ENCODE measurements around the gene CRYAA. TPM values are rescaled to one million over a fixed set of nuclear protein-coding genes. Genes with fewer than 3 reads are reported as not detected.
"Not testable (repeated sequence)": the region's sequence is repeated elsewhere in the genome, so short reads cannot be mapped to it uniquely, and the experiment has no call there.

The CRYAA gene, protein sequence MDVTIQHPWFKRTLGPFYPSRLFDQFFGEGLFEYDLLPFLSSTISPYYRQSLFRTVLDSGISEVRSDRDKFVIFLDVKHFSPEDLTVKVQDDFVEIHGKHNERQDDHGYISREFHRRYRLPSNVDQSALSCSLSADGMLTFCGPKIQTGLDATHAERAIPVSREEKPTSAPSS
- total RNA-seq (not detected), total RNA-seq (0 reads per million in 29 experiments)
- total RNA-seq (2013): not detected

DNA sequence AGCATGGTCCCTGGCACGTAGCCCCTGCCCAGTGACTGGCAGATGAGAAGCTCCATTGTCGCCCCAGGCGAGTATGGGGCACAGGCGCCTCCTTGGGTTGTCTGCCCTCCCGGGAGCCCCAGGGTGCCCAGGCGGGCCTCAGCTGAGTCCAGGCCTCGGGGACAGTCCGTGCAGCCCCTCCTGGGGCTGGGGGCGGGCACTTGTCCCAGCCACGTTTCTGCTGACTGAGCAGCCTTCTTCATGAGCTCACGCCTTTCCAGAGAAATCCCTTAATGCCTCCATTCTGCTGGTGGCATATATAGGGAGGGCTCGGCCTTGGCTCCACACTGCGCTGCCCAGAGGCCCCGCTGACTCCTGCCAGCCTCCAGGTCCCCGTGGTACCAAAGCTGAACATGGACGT is at the start of gene CRYAA:
Gene CRYAA (plus strand): TSS at position 301 of the 400 bp plus-strand sequence. CDS start 92 bp downstream, at position 393.
- H3K27ac ChIP-seq (ENCODE audit: low read length); H3K4me3 ChIP-seq (ENCODE audit: control insufficient read depth in 1 of 2, extremely low read depth in 1 of 2, low read length in 1 of 2); H3K9me3 Mint-ChIP-seq; POLR2A ChIA-PET; DNase-seq; H3K4me1 Mint-ChIP-seq; H3K27me3 ChIP-seq (replicated peaks in 1 of 2; ENCODE audit: control insufficient read depth in 2 of 2, extremely low read depth in 1 of 2, insufficient read depth in 2 of 2, low read length in 1 of 2); CTCF ChIA-PET; H3K36me3 ChIP-seq (ENCODE audit: control insufficient read depth in 2 of 2, extremely low read depth in 1 of 2, insufficient read depth in 1 of 2, low read length in 1 of 2); H3K4me1 ChIP-seq (ENCODE audit: control insufficient read depth in 1 of 2, extremely low read depth in 1 of 2, insufficient read depth in 2 of 2, low read length in 2 of 2); H3K27me3 Mint-ChIP-seq; H3K36me3 Mint-ChIP-seq; H3K4me3 Mint-ChIP-seq; H3K9me3 ChIP-seq; ATAC-seq (replicated peaks in 1 of 4); H3K27ac Mint-ChIP-seq: not testable (repeated sequence)
- WGBS (ENCODE audit: insufficient coverage): no CpG with 5 or more reads among the region's 16 CpGs

DNA sequence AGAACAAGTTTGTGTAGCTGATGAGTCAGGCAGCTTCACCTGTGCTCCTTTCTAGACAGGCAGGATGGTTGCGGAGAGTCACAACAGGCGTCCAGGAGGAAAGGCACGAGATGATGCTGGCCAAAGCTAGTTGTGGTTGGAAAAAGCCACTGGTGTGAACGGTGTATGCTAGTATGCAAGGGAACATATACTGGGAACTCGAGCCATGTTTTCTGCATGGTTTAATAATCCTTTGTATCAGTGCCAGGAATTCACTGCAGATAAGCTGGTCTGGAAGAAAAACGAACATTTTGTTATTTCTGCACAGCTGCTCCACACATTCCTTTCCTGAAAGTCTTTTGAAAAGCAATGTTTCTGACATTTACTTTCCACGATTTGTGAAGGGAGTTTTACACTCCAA is 38.7 kb upstream of the CRYAA start:
- H3K27me3 ChIP-seq (replicated peaks in 1 of 2; ENCODE audit: control insufficient read depth in 2 of 2, extremely low read depth in 1 of 2, insufficient read depth in 2 of 2, low read length in 1 of 2); H3K36me3 Mint-ChIP-seq; POLR2A ChIA-PET; H3K27me3 Mint-ChIP-seq; H3K4me1 ChIP-seq (ENCODE audit: control insufficient read depth in 1 of 2, extremely low read depth in 1 of 2, insufficient read depth in 2 of 2, low read length in 2 of 2); H3K4me3 Mint-ChIP-seq; H3K27ac Mint-ChIP-seq; CTCF ChIA-PET; H3K9me3 Mint-ChIP-seq; H3K4me1 Mint-ChIP-seq; DNase-seq; H3K36me3 ChIP-seq (ENCODE audit: control insufficient read depth in 2 of 2, extremely low read depth in 1 of 2, insufficient read depth in 1 of 2, low read length in 1 of 2); ATAC-seq (replicated peaks in 1 of 4); H3K9me3 ChIP-seq; H3K27ac ChIP-seq (ENCODE audit: low read length); H3K4me3 ChIP-seq (ENCODE audit: control insufficient read depth in 1 of 2, extremely low read depth in 1 of 2, low read length in 1 of 2): not testable (repeated sequence)
- no CpG with 5 or more reads among the region's 7 CpGs for WGBS (ENCODE audit: insufficient coverage)

DNA sequence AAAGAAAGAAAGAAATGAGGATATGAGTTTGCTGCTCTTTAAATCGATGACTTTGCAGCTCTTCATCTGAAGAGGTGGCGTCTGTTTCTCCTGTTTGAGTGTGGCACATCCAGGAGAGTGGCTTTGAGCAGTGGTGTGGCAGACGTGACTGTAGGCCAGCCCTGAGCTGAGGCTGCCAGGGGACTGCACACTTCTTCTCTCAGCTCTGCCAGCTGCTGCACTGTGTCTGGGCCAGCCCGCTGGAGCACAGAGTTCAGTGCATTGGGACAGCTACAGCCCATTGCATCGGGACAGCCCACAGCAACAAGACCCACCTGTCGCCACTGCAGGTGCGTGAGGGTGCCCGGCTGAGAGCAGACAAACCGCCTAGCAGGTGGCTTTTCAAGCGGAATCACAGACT is 34.3 kb upstream of the CRYAA start:
- H3K4me3 Mint-ChIP-seq; ATAC-seq (replicated peaks in 1 of 4); DNase-seq; H3K27ac Mint-ChIP-seq; H3K4me1 Mint-ChIP-seq; H3K27me3 ChIP-seq (replicated peaks in 1 of 2; ENCODE audit: control insufficient read depth in 2 of 2, extremely low read depth in 1 of 2, insufficient read depth in 2 of 2, low read length in 1 of 2); H3K27ac ChIP-seq (ENCODE audit: low read length); H3K9me3 ChIP-seq; H3K36me3 Mint-ChIP-seq; H3K27me3 Mint-ChIP-seq; POLR2A ChIA-PET; H3K36me3 ChIP-seq (ENCODE audit: control insufficient read depth in 2 of 2, extremely low read depth in 1 of 2, insufficient read depth in 1 of 2, low read length in 1 of 2); CTCF ChIA-PET; H3K4me1 ChIP-seq (ENCODE audit: control insufficient read depth in 1 of 2, extremely low read depth in 1 of 2, insufficient read depth in 2 of 2, low read length in 2 of 2); H3K9me3 Mint-ChIP-seq; H3K4me3 ChIP-seq (ENCODE audit: control insufficient read depth in 1 of 2, extremely low read depth in 1 of 2, low read length in 1 of 2): not testable (repeated sequence)
- WGBS (ENCODE audit: insufficient coverage): no CpG with 5 or more reads among the region's 10 CpGs

DNA sequence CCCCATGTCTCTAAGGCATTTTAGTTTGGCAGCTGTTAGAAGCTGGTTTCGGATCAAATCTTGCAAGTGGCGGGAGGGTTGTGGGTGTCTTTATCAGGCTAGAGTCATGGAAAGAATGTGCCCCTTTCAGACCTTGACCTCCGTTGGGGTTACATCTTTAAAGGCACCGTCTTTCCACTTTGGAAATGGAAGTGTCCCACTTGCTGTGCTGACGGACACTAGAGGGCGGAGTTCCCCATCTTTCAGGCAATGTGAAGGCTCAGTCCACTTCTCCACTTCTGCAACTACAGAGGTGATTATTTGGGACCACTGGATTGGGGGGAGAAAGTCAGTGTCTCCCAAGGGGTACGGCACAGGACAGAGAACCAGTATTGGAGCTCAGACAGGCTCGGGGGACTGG is 29.9 kb upstream of the CRYAA start:
- CTCF ChIA-PET; H3K4me1 ChIP-seq (ENCODE audit: control insufficient read depth in 1 of 2, extremely low read depth in 1 of 2, insufficient read depth in 2 of 2, low read length in 2 of 2); H3K27me3 ChIP-seq (replicated peaks in 1 of 2; ENCODE audit: control insufficient read depth in 2 of 2, extremely low read depth in 1 of 2, insufficient read depth in 2 of 2, low read length in 1 of 2); ATAC-seq (replicated peaks in 1 of 4); POLR2A ChIA-PET; H3K36me3 ChIP-seq (ENCODE audit: control insufficient read depth in 2 of 2, extremely low read depth in 1 of 2, insufficient read depth in 1 of 2, low read length in 1 of 2); H3K27ac Mint-ChIP-seq; H3K4me1 Mint-ChIP-seq; H3K4me3 ChIP-seq (ENCODE audit: control insufficient read depth in 1 of 2, extremely low read depth in 1 of 2, low read length in 1 of 2); DNase-seq; H3K9me3 ChIP-seq; H3K27me3 Mint-ChIP-seq; H3K4me3 Mint-ChIP-seq; H3K9me3 Mint-ChIP-seq; H3K27ac ChIP-seq (ENCODE audit: low read length); H3K36me3 Mint-ChIP-seq: not testable (repeated sequence)
- WGBS (ENCODE audit: insufficient coverage): no CpG with 5 or more reads among the region's 8 CpGs

DNA sequence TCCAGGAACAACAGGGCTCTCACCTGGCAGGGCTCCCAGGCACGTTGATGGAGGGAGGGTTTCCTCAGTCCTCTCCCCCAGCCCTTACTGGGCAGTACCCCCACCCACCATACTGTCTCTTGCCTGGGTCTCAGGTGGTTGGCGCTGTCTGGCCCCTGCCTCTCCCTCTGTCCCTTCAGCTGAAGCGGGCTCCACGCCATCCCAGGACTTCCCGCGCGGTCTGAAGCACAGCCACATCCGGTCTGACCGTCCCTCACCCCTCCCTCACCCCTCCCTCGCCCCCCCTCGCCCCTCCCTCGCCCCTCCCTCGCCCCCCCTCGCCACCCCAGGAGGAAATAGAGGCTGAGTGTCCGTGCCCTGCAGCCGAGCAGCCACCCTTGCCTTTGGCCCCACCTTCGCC is 27.4 kb upstream of the CRYAA start:
- CTCF ChIA-PET; POLR2A ChIA-PET; H3K27me3 Mint-ChIP-seq; H3K36me3 ChIP-seq (ENCODE audit: control insufficient read depth in 2 of 2, extremely low read depth in 1 of 2, insufficient read depth in 1 of 2, low read length in 1 of 2); ATAC-seq (replicated peaks in 1 of 4); H3K4me3 Mint-ChIP-seq; H3K27ac ChIP-seq (ENCODE audit: low read length); H3K36me3 Mint-ChIP-seq; DNase-seq; H3K4me3 ChIP-seq (ENCODE audit: control insufficient read depth in 1 of 2, extremely low read depth in 1 of 2, low read length in 1 of 2); H3K27ac Mint-ChIP-seq; H3K9me3 Mint-ChIP-seq; H3K27me3 ChIP-seq (replicated peaks in 1 of 2; ENCODE audit: control insufficient read depth in 2 of 2, extremely low read depth in 1 of 2, insufficient read depth in 2 of 2, low read length in 1 of 2); H3K4me1 ChIP-seq (ENCODE audit: control insufficient read depth in 1 of 2, extremely low read depth in 1 of 2, insufficient read depth in 2 of 2, low read length in 2 of 2); H3K9me3 ChIP-seq; H3K4me1 Mint-ChIP-seq: not testable (repeated sequence)
- WGBS (ENCODE audit: insufficient coverage): no CpG with 5 or more reads among the region's 17 CpGs

DNA sequence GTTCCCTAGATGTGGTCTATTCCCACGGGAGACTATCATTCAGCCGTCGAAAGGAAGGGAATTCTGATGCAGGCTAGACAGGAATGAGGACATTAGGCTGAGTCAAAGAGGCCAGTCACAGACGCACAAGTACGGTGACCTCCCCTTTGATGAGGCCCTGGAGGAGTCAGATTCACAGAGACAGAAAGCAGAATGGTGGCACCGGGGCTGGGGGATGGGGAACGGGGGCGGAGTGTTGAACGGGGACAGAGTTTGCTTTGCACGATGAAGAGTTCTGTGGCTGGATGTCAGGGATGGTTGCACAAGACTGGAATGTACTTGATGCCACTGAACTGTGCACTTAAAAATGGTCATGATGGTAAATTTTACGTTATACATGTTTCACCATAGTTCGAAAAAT is 22.2 kb upstream of the CRYAA start:
- H3K4me3 ChIP-seq (ENCODE audit: control insufficient read depth in 1 of 2, extremely low read depth in 1 of 2, low read length in 1 of 2): not testable (repeated sequence)

DNA sequence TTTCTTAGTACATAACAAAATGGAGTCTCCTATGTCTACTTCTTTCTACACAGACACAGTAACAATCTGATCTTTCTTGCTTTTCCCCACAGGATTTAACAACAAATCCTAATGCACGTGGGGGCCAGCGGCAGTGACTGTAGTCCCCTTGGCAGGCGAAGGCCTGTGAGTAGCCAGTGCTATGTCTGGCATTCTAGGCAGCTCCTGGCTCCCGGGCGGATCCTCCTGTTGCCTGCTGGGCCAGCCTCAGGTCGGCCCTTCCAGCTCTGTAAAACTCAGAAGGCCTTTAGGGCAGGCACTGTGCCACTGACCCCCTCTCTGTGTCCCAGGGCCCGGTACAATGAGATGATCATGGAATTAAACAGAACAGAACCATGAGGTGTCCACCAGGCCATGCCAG is 20.8 kb upstream of the CRYAA start:
- H3K27me3 ChIP-seq (replicated peaks in 1 of 2; ENCODE audit: control insufficient read depth in 2 of 2, extremely low read depth in 1 of 2, insufficient read depth in 2 of 2, low read length in 1 of 2); CTCF ChIA-PET; H3K4me1 ChIP-seq (ENCODE audit: control insufficient read depth in 1 of 2, extremely low read depth in 1 of 2, insufficient read depth in 2 of 2, low read length in 2 of 2); POLR2A ChIA-PET; H3K27me3 Mint-ChIP-seq; H3K9me3 Mint-ChIP-seq; H3K4me3 ChIP-seq (ENCODE audit: control insufficient read depth in 1 of 2, extremely low read depth in 1 of 2, low read length in 1 of 2); H3K27ac ChIP-seq (ENCODE audit: low read length); ATAC-seq (replicated peaks in 1 of 4); H3K36me3 Mint-ChIP-seq; H3K4me3 Mint-ChIP-seq; H3K9me3 ChIP-seq; H3K4me1 Mint-ChIP-seq; H3K27ac Mint-ChIP-seq; H3K36me3 ChIP-seq (ENCODE audit: control insufficient read depth in 2 of 2, extremely low read depth in 1 of 2, insufficient read depth in 1 of 2, low read length in 1 of 2); DNase-seq: not testable (repeated sequence)
- no CpG with 5 or more reads among the region's 7 CpGs for WGBS (ENCODE audit: insufficient coverage)

More for the DNA sequence above, 22.2 kb upstream of the CRYAA start:
- H3K4me3 Mint-ChIP-seq; H3K27me3 Mint-ChIP-seq; POLR2A ChIA-PET; H3K27me3 ChIP-seq (replicated peaks in 1 of 2; ENCODE audit: control insufficient read depth in 2 of 2, extremely low read depth in 1 of 2, insufficient read depth in 2 of 2, low read length in 1 of 2); CTCF ChIA-PET; H3K4me1 Mint-ChIP-seq; ATAC-seq (replicated peaks in 1 of 4); H3K36me3 ChIP-seq (ENCODE audit: control insufficient read depth in 2 of 2, extremely low read depth in 1 of 2, insufficient read depth in 1 of 2, low read length in 1 of 2); H3K27ac ChIP-seq (ENCODE audit: low read length); H3K9me3 Mint-ChIP-seq; H3K9me3 ChIP-seq; H3K27ac Mint-ChIP-seq; DNase-seq; H3K4me1 ChIP-seq (ENCODE audit: control insufficient read depth in 1 of 2, extremely low read depth in 1 of 2, insufficient read depth in 2 of 2, low read length in 2 of 2); H3K36me3 Mint-ChIP-seq: not testable (repeated sequence)
- no CpG with 5 or more reads among the region's 12 CpGs for WGBS (ENCODE audit: insufficient coverage)

Measured in T-cell (primary cell).